C1 segment of cervical spinal cord (tissue), 14 donors: ENCODE measurements around the gene TFF3.
A peak's percentile ranks its signal among the peaks of the same experiment; 100 is the strongest.
"Not testable (repeated sequence)": the region's sequence is repeated elsewhere in the genome, so short reads cannot be mapped to it uniquely, and the experiment has no call there.

Experiments used
- DNase-seq, 14 donors: peaks; one replicate each; lab custom pipeline; 2025; lab: John Stamatoyannopoulos, UW

Gene TFF3

DNA sequence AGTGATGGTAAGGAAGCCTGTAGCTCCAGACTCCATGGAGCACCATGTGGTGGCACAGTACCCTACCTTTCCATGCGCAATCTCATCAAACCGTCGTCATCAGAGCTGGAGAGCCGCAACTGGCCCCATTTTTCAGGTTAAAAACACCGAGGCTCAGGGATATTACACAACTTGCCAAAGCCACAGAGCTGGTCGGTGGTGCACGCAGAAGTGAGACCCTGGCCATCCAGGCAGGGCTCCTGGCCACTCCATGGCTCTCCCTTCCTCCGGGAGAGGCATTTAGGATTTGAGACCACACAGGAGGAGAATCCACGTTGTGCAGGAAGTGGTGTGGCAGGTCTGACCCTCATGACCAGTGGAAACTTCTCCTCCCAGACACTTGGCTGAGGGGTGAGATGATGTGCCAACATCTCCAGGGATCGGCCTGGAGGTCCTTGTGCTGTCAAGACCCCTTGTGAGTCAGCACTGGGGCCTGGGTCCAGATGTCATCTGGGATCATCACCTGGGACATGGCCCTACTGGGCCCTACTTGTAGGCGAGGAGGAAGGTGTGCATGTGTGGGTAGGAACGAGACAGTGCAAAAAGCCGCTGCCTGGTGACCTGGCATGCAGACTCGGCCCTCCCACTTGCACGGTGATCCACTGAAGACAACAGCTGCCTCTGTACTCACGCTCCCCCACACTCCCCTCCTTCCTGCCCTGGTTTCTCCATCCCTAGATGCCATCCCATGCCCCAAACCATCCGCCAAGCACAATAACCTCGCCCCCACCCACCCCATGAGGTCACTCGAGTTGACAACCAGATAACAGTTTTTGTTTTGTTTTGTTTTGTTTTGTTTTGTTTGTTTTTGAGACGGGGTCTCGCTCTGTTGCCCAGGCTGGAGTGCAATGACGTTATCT, 10.4 kb downstream of the TFF3 start:
- DNase-seq, result no peak

GRCh38 chr21:42303443-42303842, 11.8 kb downstream of the TFF3 start:
- DNase-seq, result no peak

- no peak for DNase-seq
Measured at GRCh38 chr21:42302794-42303193, 12.4 kb downstream of the TFF3 start.

- peak in 1 of 14 donors; percentile 9 for DNase-seq
Measured at GRCh38 chr21:42302076-42302650, 13.0 kb downstream of the TFF3 start.

DNA sequence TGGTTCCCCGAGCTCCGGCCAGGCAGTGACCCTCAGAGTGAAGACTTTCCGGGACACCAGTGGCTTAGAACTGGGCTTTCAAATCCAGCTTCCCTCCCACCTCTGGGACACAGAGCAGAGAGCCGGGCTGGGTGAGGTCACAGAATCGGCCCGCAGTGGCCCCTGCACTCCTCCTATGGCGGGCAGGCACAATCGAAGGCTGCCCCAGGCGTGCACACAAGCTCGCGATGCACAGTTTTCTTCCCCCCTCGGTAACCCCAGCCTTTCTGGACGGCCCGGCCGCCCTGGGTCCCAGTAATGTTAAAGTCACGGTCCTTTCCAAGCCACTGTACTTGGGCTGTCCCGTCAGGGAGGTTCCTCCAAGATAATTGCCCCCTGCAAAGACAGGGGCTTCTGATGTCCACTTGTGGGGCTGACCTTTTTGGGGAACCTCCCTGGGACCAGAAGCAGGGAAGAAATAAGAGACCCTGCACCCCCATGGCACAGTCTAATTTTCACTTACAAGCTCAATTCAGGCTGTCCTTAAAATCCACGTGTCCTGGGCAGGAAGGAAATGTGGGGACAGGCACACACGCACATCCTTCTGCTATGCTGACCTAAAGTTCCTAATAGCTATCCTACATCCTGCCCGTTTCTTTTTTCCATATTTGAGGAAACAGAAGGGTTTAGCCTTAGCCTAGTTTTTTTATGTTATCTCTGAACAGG, 13.7 kb downstream of the TFF3 start:
- no peak for DNase-seq

GRCh38 chr21:42300956-42301355, 14.3 kb downstream of the TFF3 start:
- no peak for DNase-seq

DNA sequence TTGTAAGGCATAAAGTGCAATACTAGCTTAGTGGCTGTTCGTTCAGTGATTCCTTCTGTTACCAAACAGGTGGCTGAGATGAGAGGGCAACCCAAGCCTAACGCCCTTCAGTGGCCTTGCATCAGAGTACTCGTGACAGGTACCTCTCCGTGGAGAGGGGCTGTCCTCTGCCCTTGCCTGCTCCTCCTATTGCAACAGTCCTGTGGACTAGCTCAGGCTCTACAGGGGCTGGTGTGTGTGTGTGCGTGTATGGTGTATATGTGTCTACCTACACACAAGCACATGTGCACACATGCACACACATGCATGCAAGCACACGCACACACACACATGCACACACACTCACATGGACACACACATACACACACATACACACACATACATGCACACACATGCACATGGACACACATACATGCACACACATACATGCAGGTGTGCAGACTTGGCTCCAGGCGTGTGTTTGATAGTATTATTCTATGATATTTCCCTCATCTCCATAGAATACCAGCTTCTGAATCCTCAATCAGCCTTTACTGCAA, 15.1 kb downstream of the TFF3 start:
- DNase-seq, result no peak

DNA sequence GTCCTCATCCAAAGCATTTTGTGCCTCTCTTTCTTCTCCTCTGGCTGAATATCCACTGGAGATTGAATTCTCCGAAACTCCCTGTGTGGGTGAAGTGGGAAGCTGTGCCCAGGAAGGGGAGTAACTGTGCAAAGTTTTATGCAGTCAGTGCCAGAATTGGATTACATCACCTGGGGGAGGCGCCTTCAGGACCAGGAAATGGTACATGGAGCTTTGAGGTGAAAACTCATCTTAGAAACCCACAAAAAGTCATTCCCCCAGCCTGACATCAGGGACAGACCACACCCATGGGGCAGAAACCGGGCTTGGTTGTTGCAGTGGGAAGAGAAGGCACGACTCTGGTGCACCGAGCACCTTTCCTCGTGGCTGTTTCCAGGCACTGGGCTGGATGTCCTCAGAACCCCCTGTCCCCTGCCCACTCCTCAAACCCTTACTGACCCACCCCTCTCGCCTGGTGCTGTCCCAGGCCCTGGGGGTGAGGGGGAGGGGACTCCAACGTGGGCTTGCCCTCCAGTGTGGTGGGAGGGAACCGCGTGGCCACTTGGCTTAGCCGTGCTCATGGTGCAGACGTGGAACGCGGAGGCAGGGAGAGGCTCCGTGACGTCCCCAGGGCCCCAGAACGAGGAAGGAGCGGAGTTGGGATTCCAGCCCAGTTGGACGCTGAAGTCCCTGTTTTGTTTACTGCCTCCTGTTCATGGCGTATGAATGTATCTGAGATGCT, 15.7 kb downstream of the TFF3 start:
- DNase-seq, result no peak

- DNase-seq, result no peak
Measured at GRCh38 chr21:42298657-42299056, 16.6 kb downstream of the TFF3 start.

DNA sequence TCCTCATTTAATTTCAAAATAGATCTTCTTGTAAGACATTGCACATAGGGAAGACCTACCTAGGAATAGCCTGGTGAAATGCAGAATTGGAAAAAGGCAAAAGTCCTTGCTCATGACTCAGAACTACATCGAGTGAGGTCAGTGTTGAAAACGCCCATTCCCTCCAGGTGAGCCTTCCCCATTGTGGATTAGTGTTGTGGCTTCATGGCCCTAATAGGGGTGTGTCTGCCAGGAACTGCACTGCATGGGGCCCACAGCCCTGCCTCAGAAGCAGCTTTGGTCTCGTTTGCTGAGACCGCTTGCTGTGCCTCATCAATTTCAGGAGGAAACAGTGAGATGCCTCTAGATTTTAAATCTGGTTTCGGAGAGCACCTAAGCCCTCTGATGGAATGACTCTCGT, 17.0 kb downstream of the TFF3 start:
- DNase-seq, result no peak

DNA sequence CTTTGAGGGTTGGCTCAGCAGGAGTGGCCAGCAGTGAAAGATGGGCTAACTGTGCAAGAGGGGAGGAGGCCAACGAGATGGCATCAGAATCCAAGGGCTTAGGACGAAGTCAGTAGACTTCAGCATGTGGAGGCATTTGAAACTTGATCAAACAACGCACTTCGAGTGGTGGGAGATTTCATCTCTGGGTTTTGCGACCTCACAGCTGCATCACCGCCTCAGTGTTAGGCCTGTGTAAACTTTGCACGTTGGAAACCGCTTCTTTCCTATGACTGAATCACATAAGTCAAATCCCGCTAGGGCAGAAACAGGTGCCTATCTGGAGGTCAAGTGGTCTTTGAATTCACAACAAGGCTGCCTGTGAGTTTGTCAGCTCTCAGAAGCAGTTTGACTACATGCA, 17.8 kb downstream of the TFF3 start:
- DNase-seq, result no peak

DNA sequence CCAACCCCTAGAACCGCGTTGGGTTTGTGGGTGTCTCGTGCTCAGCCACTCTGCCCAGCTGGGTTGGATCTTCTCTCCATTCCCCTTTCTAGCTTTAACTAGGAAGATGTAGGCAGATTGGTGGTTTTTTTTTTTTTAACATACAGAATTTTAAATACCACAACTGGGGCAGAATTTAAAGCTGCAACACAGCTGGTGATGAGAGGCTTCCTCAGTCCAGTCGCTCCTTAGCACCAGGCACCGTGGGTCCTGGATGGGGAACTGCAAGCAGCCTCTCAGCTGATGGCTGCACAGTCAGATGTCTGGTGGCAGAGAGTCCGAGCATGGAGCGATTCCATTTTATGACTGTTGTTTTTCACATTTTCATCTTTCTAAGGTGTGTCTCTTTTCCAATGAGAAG, 18.7 kb downstream of the TFF3 start:
- no peak for DNase-seq

DNA sequence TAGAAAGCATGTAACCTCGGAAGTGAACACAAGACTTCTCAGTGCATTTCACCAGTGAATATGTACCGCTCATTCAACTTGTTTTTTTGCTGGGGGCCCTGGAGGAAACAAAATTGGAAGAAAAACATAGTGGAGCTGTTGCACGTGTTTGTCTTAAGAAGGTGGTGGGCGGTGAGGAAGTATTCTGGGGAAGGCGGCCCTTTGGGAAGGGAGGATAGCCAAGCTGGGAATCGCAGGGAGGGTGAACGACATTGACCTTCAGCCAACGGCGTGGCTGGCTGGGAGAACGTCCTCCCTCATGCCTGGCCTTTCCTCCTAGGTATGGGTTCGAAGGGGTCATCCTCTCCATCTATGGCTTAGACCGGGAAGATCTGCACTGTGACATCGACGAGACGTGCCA, 19.4 kb downstream of the TFF3 start:
- DNase-seq, result no peak

DNA sequence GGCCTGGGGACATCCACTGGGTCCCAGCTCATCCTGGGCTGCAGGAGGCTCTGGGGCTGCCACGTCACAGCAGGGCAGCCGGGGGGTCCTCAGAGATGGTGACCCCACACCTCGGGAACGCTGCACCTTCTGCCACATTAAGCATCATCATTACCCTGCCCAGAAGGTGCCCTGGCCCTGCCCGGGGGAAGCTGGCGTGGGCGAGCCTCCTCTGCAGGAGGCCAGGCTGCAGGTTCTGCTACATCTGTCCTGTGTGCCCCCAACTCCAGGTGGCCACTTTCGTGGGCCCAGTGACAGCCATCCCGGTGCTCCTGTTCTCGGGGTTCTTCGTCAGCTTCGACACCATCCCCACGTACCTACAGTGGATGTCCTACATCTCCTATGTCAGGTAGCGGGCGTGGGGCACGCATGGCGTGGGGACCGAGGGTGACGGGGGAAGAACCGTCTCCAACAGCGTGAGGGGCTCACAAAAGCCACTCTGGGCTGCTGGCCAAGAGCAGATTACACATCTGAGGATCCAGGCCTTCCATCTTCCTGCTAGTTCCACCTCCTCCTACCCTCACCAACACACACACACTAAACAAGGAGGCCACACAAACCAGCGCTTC, 20.8 kb downstream of the TFF3 start:
- DNase-seq, result no peak

DNA sequence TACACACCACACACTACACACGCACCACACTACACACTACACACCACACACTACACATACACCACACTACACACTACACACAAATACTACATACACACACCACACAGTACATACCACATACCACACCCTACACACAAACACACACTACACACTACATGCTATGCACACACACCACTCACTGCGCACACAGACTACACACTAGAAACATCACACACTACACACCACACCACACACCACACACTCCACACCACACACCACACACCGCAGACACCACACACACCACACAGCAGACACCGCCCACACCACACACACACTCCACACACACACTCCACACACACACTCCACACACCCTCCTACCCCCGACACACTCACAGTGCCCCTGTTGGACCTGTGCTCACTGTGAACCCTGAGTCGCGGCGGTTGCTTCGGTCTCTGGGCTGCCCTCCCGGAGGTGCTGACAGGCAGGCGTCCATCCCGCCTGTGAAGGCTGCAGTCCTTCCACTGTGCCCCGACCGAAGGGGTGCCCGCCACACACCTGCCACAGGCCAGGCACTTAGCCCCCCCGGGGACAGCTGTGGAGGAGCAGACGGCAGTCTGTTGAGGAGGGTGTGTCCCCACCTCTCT, 21.4 kb downstream of the TFF3 start:
- DNase-seq, result no peak

GRCh38 chr21:42292563-42293142, 22.6 kb downstream of the TFF3 start:
- DNase-seq, result not testable (repeated sequence)

DNA sequence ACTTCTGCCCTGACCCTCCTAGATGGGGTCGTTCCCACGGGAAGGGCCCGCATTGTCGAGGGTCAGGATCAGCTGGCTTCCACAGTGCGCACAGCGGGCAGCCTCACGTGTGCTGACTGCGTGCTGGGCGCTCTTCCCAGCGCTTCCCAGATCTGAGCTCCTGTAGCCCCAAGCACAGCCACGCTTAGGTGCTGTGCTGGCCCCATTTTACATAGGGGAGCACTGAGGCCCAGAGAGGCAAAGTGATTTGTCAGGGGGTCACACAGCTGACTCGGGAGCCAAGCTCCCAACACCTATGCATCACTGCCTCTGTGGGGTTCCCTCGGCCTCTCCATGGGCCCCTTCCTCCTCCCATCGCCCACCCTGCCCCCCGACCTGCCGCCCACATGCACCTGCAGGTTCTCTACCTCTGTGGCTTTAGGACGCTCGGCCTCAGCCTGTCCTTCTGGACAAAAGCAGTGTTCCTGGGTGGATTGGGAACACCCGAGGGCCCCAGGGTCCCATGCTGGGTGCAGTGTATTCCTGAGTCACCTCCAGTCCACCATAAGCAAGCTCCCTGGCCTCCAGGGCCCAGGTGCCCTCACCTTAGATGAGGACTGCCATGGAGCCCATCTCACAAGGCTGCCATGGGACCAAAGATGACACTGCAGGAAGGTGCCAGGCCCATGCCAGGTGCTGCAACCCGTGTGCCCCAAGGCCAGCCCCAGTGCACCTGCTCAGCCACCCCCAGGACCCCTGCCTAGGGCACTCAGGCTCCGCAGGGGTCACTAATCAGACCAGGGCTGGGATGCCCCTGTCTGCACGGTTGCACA, 23.3 kb downstream of the TFF3 start:
- DNase-seq, result no peak

DNA sequence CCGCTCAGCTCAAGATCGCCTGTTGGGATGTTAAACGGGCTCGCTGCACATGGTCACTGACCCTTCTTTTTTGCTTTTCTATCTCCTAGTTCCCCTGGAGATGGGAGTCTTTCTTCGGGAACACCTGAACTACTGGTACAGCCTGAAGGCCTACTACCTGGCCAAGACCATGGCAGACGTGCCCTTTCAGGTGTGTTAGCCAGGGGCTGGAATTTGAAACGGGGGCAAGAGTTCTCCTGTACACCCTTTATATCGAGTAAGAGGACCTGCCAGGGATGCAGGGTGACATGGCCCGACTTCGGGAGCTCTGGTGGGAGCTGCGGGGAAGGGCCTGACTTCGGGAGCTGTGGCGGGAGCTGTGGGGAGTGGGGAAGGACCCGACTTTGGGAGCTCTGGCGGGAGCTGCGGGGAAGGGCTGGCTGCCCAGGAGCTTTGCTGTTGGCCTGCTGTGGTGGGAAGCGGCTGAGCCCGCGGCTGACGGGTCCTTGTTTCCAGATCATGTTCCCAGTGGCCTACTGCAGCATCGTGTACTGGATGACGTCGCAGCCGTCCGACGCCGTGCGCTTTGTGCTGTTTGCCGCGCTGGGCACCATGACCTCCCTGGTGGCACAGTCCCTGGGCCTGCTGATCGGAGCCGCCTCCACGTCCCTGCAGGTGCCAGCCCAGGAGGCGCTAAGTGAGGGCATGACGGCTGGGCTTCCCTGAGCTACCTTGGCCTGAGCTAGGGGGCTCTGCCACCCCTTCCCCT, 24.0 kb downstream of the TFF3 start:
- DNase-seq, result no peak

GRCh38 chr21:42290505-42290904, 24.7 kb downstream of the TFF3 start:
- no peak for DNase-seq
